ENCODE results near the gene CCDC90B. TPM values are rescaled to one million over a fixed set of nuclear protein-coding genes. Genes with fewer than 3 reads are reported as not detected.

Gene CCDC90B
- 51.1 TPM for total RNA-seq
- 68.4 TPM for polyA plus RNA-seq
- long read RNA-seq, donor 1, full-length matches to known transcripts, result 3 of 3 reads
- long read RNA-seq, donor 1, partial matches to known transcripts, result 0 of 3 reads
- long read RNA-seq, donor 1, other reads (novel, unspliced or antisense), result 0 of 3 reads
- long read RNA-seq, donor 2, result 0 reads
- long read RNA-seq, donor 3, full-length matches to known transcripts, result 28 of 34 reads
- long read RNA-seq, donor 3, partial matches to known transcripts, result 6 of 34 reads
- long read RNA-seq, donor 3, other reads (novel, unspliced or antisense), result 0 of 34 reads
- long read RNA-seq, donor 4, full-length matches to known transcripts, result 8 of 8 reads
- long read RNA-seq, donor 4, partial matches to known transcripts, result 0 of 8 reads
- long read RNA-seq, donor 4, other reads (novel, unspliced or antisense), result 0 of 8 reads
- long read RNA-seq, donor 5, full-length matches to known transcripts, result 37 of 42 reads
- long read RNA-seq, donor 5, partial matches to known transcripts, result 5 of 42 reads
- long read RNA-seq, donor 5, other reads (novel, unspliced or antisense), result 0 of 42 reads
- long read RNA-seq, donor 6, full-length matches to known transcripts, result 18 of 18 reads
- long read RNA-seq, donor 6, partial matches to known transcripts, result 0 of 18 reads
- long read RNA-seq, donor 6, other reads (novel, unspliced or antisense), result 0 of 18 reads
- long read RNA-seq, donor 7, full-length matches to known transcripts, result 12 of 12 reads
- long read RNA-seq, donor 7, partial matches to known transcripts, result 0 of 12 reads
- long read RNA-seq, donor 7, other reads (novel, unspliced or antisense), result 0 of 12 reads
- long read RNA-seq, donor 8, full-length matches to known transcripts, result 4 of 4 reads
- long read RNA-seq, donor 8, partial matches to known transcripts, result 0 of 4 reads
- long read RNA-seq, donor 8, other reads (novel, unspliced or antisense), result 0 of 4 reads
- long read RNA-seq, donor 9, full-length matches to known transcripts, result 16 of 21 reads
- long read RNA-seq, donor 9, partial matches to known transcripts, result 5 of 21 reads
- long read RNA-seq, donor 9, other reads (novel, unspliced or antisense), result 0 of 21 reads
- long read RNA-seq, donor 10, full-length matches to known transcripts, result 7 of 12 reads
- long read RNA-seq, donor 10, partial matches to known transcripts, result 5 of 12 reads
- long read RNA-seq, donor 10, other reads (novel, unspliced or antisense), result 0 of 12 reads

DNA sequence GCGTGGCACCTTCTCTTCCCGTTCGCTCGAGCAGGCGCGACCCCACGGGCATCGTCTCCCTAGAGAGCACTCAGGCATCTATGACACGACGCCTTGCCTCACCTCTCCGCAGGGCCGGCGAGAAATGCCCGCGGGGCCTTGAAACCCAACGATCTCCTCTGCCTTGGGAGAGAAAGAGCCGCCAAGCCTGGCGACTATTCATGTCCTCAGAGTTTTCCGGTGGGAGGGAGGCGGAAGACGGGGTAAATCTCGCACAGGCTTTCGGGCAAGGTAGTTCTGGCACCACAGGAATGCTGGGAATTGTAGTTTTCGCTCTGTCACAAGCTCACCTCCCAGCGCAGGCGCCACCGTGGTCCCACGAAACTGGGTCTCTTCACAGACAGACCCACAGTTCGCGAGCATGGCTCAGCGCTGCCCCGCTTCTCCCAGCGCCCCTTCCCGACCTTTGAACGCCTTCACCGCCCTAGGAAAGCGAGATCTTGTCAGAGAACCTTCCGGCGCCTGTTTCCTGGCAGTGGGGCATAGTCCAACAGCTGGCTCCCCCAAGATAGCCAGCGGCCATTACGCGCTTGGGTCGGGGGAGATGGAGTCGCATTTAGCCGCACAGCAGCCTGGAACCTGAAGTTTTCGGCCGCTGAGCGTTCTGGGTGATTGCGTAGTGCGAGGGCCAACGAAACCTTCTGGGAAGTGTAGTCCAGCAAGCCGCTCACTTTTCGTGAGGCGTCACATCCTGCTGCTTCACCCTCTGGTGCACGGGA, at the start of gene CCDC90B:
CCDC90B (minus strand) TSS at position 597 of the 758 bp plus-strand sequence; CDS start at position 202, 395 bp downstream.
- no peaks in the 10 kb centered on the region for H3K9me3 ChIP-seq (ENCODE audit: control insufficient read depth in 2 of 2, insufficient read depth in 1 of 2, low read length in 1 of 2)

GRCh38 chr11:83335446-83336070, 49.4 kb upstream of the CCDC90B start:
- DNase-seq (ENCODE audit: low read depth in 6 of 9, low spot score in 9 of 9), result no peak
- 86% methylated on average over 4 of the region's 4 CpGs for WGBS
- H3K4me1 ChIP-seq (ENCODE audit: control insufficient read depth in 2 of 2, insufficient read depth in 2 of 2, low read length in 2 of 2), result no peaks in the 10 kb centered on the region
- no peaks in the 10 kb centered on the region for H3K9me3 ChIP-seq (ENCODE audit: control insufficient read depth in 2 of 2, insufficient read depth in 1 of 2, low read length in 1 of 2)
- no peak overlapping the region for H3K27ac ChIP-seq (ENCODE audit: low read depth in 1 of 2, low read length in 1 of 2)
- no peaks in the 10 kb centered on the region for H3K27me3 ChIP-seq (ENCODE audit: control insufficient read depth in 2 of 2, insufficient read depth in 1 of 2, low read length in 1 of 2)
- H3K4me3 ChIP-seq (ENCODE audit: low read length in 2 of 2), result no peak overlapping the region
- no peaks in the 10 kb centered on the region for H3K36me3 ChIP-seq (ENCODE audit: control insufficient read depth in 2 of 2, insufficient read depth in 2 of 2, low read length in 1 of 2)

More for the DNA sequence above, at the start of gene CCDC90B:
- H3K27ac ChIP-seq (ENCODE audit: low read depth in 1 of 2, low read length in 1 of 2), result peak within 1 kb of the TSS; percentile 99 to 100
- DNase-seq (ENCODE audit: low read depth in 6 of 9, low spot score in 9 of 9), result peak; percentile 95 to 99 (median 97)
- no peaks in the 10 kb centered on the region for H3K27me3 ChIP-seq (ENCODE audit: control insufficient read depth in 2 of 2, insufficient read depth in 1 of 2, low read length in 1 of 2)
- H3K36me3 ChIP-seq (ENCODE audit: control insufficient read depth in 2 of 2, insufficient read depth in 2 of 2, low read length in 1 of 2), result no peaks in the 10 kb centered on the region
- H3K4me3 ChIP-seq (ENCODE audit: low read length in 2 of 2), result peak within 1 kb of the TSS; percentile 89 to 90
- H3K4me1 ChIP-seq (ENCODE audit: control insufficient read depth in 2 of 2, insufficient read depth in 2 of 2, low read length in 2 of 2), result peaks cover 6 to 10% of the 10 kb centered on the region in 2 donors
- under 1% methylated on average over 55 of the region's 55 CpGs for WGBS

- no peaks in the 10 kb centered on the region for H3K4me1 ChIP-seq (ENCODE audit: control insufficient read depth in 2 of 2, insufficient read depth in 2 of 2, low read length in 2 of 2)
- no peak for DNase-seq (ENCODE audit: low read depth in 6 of 9, low spot score in 9 of 9)
- H3K27ac ChIP-seq (ENCODE audit: low read depth in 1 of 2, low read length in 1 of 2), result no peak overlapping the region
- H3K4me3 ChIP-seq (ENCODE audit: low read length in 2 of 2), result no peak overlapping the region
- H3K27me3 ChIP-seq (ENCODE audit: control insufficient read depth in 2 of 2, insufficient read depth in 1 of 2, low read length in 1 of 2), result no peaks in the 10 kb centered on the region
- peaks cover 0 to 6% of the 10 kb centered on the region in 2 donors for H3K9me3 ChIP-seq (ENCODE audit: control insufficient read depth in 2 of 2, insufficient read depth in 1 of 2, low read length in 1 of 2)
- WGBS, result 83% methylated on average over 2 of the region's 2 CpGs
- H3K36me3 ChIP-seq (ENCODE audit: control insufficient read depth in 2 of 2, insufficient read depth in 2 of 2, low read length in 1 of 2), result no peaks in the 10 kb centered on the region
These were observed 44.1 kb upstream of the CCDC90B start for GRCh38 chr11:83330303-83330702.

DNA sequence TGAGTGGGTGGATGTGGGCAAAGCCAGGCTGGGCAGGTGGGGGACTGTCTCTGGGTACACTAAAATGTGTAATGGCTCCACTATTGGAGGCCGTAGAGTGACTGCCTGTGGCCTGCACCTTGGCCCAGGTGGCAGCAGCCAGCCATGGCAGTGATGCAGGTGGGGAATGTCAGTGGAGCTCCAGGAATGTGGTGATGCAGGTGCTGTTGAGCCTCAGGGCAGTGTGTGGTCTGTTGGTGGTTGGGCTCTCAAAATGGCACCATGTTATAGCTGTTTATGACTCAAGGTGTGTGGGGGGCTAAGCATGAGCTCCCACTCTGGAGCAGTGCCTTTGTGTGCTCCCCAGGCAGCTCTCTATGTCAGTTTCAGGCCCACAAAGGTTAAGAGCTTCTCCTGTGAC, 40.2 kb upstream of the CCDC90B start:
- Histone ChIP-seq H3K27me3 (ENCODE audit: control insufficient read depth in 2 of 2, insufficient read depth in 1 of 2, low read length in 1 of 2) (no peaks in the 10 kb centered on the region), H3K36me3 (ENCODE audit: control insufficient read depth in 2 of 2, insufficient read depth in 2 of 2, low read length in 1 of 2) (no peaks in the 10 kb centered on the region), H3K27ac (ENCODE audit: low read depth in 1 of 2, low read length in 1 of 2) (no peak overlapping the region), H3K4me1 (ENCODE audit: control insufficient read depth in 2 of 2, insufficient read depth in 2 of 2, low read length in 2 of 2) (no peaks in the 10 kb centered on the region), H3K4me3 (ENCODE audit: low read length in 2 of 2) (no peak overlapping the region), H3K9me3 (ENCODE audit: control insufficient read depth in 2 of 2, insufficient read depth in 1 of 2, low read length in 1 of 2) (peaks cover 0 to 6% of the 10 kb centered on the region in 2 donors)
- WGBS, result 89% methylated on average over 1 of the region's 1 CpG
- DNase-seq (ENCODE audit: low read depth in 6 of 9, low spot score in 9 of 9), result no peak

- Histone ChIP-seq H3K27ac (ENCODE audit: low read depth in 1 of 2, low read length in 1 of 2) (no peak overlapping the region), H3K9me3 (ENCODE audit: control insufficient read depth in 2 of 2, insufficient read depth in 1 of 2, low read length in 1 of 2) (peaks cover 0 to 1% of the 10 kb centered on the region in 2 donors), H3K36me3 (ENCODE audit: control insufficient read depth in 2 of 2, insufficient read depth in 2 of 2, low read length in 1 of 2) (no peaks in the 10 kb centered on the region), H3K4me1 (ENCODE audit: control insufficient read depth in 2 of 2, insufficient read depth in 2 of 2, low read length in 2 of 2) (no peaks in the 10 kb centered on the region), H3K4me3 (ENCODE audit: low read length in 2 of 2) (no peak overlapping the region), H3K27me3 (ENCODE audit: control insufficient read depth in 2 of 2, insufficient read depth in 1 of 2, low read length in 1 of 2) (no peaks in the 10 kb centered on the region)
- DNase-seq (ENCODE audit: low read depth in 6 of 9, low spot score in 9 of 9), result no peak
- WGBS, result 75% methylated on average over 4 of the region's 4 CpGs
These were observed 33.2 kb upstream of the CCDC90B start for GRCh38 chr11:83319346-83319745.

DNA sequence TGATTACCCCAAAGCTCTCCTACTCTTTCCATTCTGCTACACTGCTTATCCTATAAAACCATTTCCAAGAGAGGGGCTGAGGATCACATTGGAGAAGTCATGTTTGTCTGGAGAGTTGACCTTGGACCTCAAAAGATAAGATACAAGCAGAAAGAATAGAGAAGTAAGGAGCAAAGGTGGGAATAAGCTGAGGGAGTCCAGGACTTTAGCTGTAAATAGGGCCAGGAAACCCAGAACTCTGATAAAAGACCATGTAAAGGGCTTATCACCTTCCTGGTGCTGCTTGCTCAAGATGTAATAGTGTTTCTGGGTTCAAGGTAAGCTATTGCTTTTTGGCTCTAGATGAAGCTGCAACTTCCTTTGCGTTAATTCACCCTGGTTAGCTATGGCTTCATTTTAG, 32.8 kb upstream of the CCDC90B start:
- no peak overlapping the region for H3K27ac ChIP-seq (ENCODE audit: low read depth in 1 of 2, low read length in 1 of 2)
- no peaks in the 10 kb centered on the region for H3K4me1 ChIP-seq (ENCODE audit: control insufficient read depth in 2 of 2, insufficient read depth in 2 of 2, low read length in 2 of 2)
- H3K36me3 ChIP-seq (ENCODE audit: control insufficient read depth in 2 of 2, insufficient read depth in 2 of 2, low read length in 1 of 2), result no peaks in the 10 kb centered on the region
- no peak overlapping the region for H3K4me3 ChIP-seq (ENCODE audit: low read length in 2 of 2)
- no peak for DNase-seq (ENCODE audit: low read depth in 6 of 9, low spot score in 9 of 9)
- H3K27me3 ChIP-seq (ENCODE audit: control insufficient read depth in 2 of 2, insufficient read depth in 1 of 2, low read length in 1 of 2), result no peaks in the 10 kb centered on the region
- 95% methylated on average over 1 of the region's 1 CpG for WGBS
- H3K9me3 ChIP-seq (ENCODE audit: control insufficient read depth in 2 of 2, insufficient read depth in 1 of 2, low read length in 1 of 2), result peaks cover 0 to 1% of the 10 kb centered on the region in 2 donors

DNA sequence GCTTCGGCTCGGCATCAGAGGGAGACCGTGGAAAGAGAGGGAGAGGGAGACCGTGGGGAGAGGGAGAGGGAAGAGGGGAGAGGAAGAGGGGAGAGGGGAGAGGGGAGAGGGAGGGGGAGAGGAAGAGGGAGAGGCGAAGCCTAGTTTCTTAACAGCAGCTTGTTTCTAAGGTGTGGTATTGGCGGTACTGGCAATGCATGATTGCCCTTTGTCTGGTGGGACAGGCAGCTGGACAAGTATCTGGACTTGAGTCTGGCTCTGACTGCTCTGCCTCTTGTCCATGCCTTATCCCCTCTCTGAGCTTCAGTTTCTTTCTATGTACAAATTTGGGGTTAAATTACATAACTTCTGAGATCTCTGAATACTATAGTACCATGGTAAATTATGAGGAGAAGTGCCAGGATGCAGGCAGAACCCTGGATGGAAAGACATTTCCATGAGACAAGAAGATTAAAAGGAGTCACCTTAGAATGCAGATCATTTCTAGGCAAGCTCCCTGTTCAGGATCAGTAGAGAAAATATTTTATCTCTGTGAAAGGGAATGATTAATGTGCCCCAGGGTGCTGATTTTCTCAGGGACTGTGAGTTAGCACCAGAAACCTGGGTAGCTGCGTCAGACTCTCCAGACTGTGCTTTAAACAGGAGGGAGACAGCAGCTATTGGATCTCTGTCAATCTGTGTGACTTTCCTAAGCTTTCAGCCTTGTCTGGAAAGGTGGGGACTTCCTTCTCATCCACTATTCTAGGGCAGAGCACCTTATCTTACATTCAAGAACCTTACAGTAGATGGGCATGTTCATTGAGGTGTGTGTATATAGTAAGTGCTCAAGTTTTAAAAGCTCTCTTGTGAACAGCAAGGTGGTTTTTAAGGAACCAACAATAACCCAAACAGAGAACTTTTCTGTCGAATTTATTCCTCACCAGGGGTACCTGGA, 31.9 kb upstream of the CCDC90B start:
- H3K27me3 ChIP-seq (ENCODE audit: control insufficient read depth in 2 of 2, insufficient read depth in 1 of 2, low read length in 1 of 2), result no peaks in the 10 kb centered on the region
- no peak overlapping the region for H3K27ac ChIP-seq (ENCODE audit: low read depth in 1 of 2, low read length in 1 of 2)
- peaks cover 0 to 1% of the 10 kb centered on the region in 2 donors for H3K9me3 ChIP-seq (ENCODE audit: control insufficient read depth in 2 of 2, insufficient read depth in 1 of 2, low read length in 1 of 2)
- 90% methylated on average over 8 of the region's 8 CpGs for WGBS
- no peaks in the 10 kb centered on the region for H3K4me1 ChIP-seq (ENCODE audit: control insufficient read depth in 2 of 2, insufficient read depth in 2 of 2, low read length in 2 of 2)
- no peak overlapping the region for H3K4me3 ChIP-seq (ENCODE audit: low read length in 2 of 2)
- H3K36me3 ChIP-seq (ENCODE audit: control insufficient read depth in 2 of 2, insufficient read depth in 2 of 2, low read length in 1 of 2), result no peaks in the 10 kb centered on the region
- no peak for DNase-seq (ENCODE audit: low read depth in 6 of 9, low spot score in 9 of 9)

Data from thymus (tissue), 14 donors.